H1 (cell line): ENCODE results near the gene REL.

ENCODE experiments used
- ATF2 ChIP-seq: IDR thresholded peaks from 2 replicates; pipeline ENCODE4 v1.6.1; 2012; ENCODE audit warnings: low read length, inconsistent platforms
- BRCA1 ChIP-seq: IDR thresholded peaks from 2 replicates; pipeline ENCODE4 v1.6.1; 2012; ENCODE audit warnings: low read depth, low read length, improper control_type of control experiment
- CHD1 ChIP-seq: IDR thresholded peaks from 2 replicates; pipeline ENCODE4 v1.6.1; 2012; ENCODE audit warnings: low read depth, low read length, improper control_type of control experiment
- CREB1 ChIP-seq: IDR thresholded peaks from 2 replicates; pipeline ENCODE4 v1.6.1; 2012; ENCODE audit warnings: inconsistent platforms
- EZH2 ChIP-seq: fragments of 200-600 bp; sonication (generic); IDR thresholded peaks from 2 replicates; pipeline ENCODE4 v1.7.1; 2012; ENCODE audit warnings: low read depth, mild to moderate bottlenecking, moderate library complexity, low read length, inconsistent platforms; ENCODE audit not compliant: severe bottlenecking
- GABPA ChIP-seq: IDR thresholded peaks from 2 replicates; pipeline ENCODE4 v1.6.1; 2011; ENCODE audit warnings: mild to moderate bottlenecking, low read length, moderate library complexity, borderline replicate concordance; ENCODE audit not compliant: insufficient read depth
- NRF1 ChIP-seq: IDR thresholded peaks from 2 replicates; pipeline ENCODE4 v1.6.1; 2011; ENCODE audit warnings: mild to moderate bottlenecking, low read depth, low read length, improper control_type of control experiment
- SP1 ChIP-seq: IDR thresholded peaks from 2 replicates; pipeline ENCODE4 v1.6.1; 2011; ENCODE audit warnings: low read depth, low read length
- YY1 ChIP-seq: IDR thresholded peaks from 2 replicates; pipeline ENCODE4 v1.6.1; 2011; ENCODE audit warnings: low read depth, mild to moderate bottlenecking, low read length
- TF ChIP-seq, protein P1 (sequence below), 3 experiments: IDR thresholded peaks; 1 replicate in 2 of 3; 2 replicates in 1 of 3; pipeline versions ENCODE4 v1.5.1 to v1.6.1; 2011; ENCODE audit warnings: low read length in 3 of 3, mild to moderate bottlenecking in 3 of 3, inconsistent platforms in 2 of 3, low read depth in 1 of 3, moderate library complexity in 1 of 3; ENCODE audit not compliant: insufficient read depth in 1 of 3; ENCODE audit errors: control extremely low read depth in 1 of 3

GRCh38 chr2:60965499-60965785, 84.1 kb downstream of the REL start:
- TF ChIP-seq, protein P1, sequence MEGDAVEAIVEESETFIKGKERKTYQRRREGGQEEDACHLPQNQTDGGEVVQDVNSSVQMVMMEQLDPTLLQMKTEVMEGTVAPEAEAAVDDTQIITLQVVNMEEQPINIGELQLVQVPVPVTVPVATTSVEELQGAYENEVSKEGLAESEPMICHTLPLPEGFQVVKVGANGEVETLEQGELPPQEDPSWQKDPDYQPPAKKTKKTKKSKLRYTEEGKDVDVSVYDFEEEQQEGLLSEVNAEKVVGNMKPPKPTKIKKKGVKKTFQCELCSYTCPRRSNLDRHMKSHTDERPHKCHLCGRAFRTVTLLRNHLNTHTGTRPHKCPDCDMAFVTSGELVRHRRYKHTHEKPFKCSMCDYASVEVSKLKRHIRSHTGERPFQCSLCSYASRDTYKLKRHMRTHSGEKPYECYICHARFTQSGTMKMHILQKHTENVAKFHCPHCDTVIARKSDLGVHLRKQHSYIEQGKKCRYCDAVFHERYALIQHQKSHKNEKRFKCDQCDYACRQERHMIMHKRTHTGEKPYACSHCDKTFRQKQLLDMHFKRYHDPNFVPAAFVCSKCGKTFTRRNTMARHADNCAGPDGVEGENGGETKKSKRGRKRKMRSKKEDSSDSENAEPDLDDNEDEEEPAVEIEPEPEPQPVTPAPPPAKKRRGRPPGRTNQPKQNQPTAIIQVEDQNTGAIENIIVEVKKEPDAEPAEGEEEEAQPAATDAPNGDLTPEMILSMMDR (IDR thresholded peaks at IDR 0.05; ENCODE audit: control extremely low read depth in 1 of 3, insufficient read depth in 1 of 3, low read depth in 1 of 3, low read length in 3 of 3) = no peak
- TF ChIP-seq ATF2 = no peak
- TF ChIP-seq EZH2 = no peak
- TF ChIP-seq CHD1 = no peak
- TF ChIP-seq SP1 = no peak
- TF ChIP-seq YY1 = no peak
- no peak for TF ChIP-seq GABPA
- TF ChIP-seq CREB1 = no peak
- TF ChIP-seq NRF1 = no peak
- no peak for TF ChIP-seq BRCA1
